HG02973 (cell line): ENCODE data around the gene RNF224.

Experiments used
- ATAC-seq: cut with Tn5 transposase; IDR thresholded peaks from one replicate; pipeline ENCODE4 v1.9.1; 2021; ENCODE audit warnings: moderate library complexity; ENCODE audit not compliant: unreplicated experiment

Gene RNF224

DNA sequence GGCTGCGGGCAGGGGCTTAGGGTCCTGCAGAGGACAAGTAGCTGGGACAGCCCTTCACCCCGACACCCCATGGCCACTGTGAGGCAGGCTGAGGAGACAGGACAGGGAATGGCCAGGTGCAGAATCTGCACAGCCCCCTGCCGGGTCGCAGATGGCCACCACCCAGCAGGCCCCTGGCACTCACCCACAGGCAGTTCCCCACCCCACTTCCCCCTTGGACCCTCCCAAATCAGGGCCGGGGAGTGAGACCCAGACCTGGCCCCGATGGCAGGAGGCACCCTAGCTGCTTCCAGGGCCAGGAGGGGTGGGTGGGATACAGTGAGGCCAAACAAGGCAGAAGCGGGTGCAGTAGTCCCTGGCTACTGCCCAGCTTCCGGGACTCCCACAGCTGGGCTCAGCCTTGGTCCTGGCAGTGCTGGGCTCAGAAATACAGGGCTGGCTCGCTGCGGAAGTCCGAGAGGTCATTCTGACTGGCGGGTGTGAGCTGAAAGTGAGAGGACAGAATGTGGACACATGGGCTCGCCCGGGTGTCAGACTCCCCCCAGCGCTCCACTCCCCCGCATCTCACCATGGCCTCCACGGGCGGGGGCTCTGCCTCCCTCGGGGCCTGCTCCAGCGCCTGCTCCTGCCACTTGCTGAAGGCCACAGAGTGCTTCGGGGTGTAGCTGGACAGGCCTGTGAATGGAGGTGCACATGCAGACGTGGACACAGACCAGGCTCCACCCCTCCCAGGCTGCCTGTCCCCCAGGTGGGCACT is 35.4 kb upstream of the RNF224 start:
- ATAC-seq = no peak

DNA sequence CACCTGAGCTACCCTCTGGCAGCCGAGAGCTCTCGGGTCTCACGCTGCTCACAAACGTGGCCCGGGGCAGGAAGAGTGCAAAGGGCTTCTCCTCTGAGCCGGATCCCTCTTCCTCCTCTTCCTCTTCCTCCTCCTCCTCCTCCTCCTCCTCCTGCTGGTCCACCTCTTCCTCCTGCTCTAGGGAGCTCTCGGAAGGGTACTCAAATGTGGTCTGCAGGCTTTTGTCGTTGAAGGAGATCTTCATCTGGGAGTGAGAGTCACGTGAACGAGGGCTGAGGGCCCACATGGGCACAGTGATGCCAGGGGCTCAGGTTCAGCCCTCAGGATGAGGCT is 34.9 kb upstream of the RNF224 start:
- ATAC-seq = no peak

DNA sequence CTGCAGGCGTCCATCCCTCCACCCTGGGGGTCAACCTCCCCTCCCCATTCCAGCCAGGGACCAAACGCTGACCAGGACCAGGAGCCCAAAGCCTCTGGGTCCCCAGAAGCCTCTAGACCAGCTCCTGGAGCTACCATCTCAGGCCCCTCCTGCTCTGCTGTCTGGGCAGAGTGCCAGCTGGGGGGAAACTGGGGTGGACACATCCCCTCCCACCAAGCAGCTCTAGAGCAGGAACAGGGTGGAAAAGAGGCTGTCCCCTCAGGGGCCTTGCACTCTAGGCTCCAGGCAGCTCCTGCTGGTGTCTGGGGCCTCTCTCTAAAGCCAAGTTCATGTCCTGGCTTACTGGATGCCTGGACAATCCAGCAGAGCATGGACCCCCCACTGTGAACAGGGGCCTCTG is 34.4 kb upstream of the RNF224 start:
- ATAC-seq = no peak

DNA sequence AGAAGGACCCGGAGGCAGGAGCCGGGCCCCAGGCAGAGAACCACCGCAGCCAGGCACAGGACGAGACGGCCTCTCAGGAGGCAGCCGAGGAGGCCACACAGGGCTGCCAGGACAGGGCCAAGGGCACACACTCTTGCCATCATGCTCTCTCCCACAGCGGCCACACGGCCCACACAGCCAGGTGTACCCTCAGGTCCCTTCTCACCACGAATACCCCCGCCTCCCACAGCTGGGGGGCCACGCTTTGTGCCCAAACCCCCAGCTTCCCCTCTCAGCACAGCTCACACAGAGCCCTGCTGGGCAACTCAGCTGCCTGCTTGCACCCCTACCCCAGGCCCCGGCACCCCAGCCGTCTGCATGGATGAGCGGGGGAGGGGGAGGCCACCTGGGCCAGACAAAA is 33.5 kb upstream of the RNF224 start:
- ATAC-seq = no peak

DNA sequence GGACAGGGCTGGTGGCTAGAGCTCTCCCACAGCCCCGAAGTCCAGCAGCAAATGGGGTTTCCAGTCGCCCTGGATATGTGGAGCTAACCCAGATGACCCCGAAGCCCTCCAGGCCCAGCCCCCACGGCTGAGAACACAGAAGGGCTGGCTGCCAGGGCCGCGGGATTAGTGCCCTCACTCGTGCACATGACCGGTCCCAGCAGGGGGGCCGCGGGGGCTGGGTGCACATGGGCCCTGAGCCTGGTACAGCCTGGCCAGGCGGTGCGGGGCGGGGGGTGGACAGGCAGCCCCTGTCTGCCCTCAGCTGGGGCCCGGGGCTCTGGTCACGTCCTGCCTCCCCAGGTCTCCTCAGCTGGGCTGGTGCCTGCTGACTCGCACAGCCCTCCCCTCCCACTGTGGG is 32.9 kb upstream of the RNF224 start:
- no peak for ATAC-seq

DNA sequence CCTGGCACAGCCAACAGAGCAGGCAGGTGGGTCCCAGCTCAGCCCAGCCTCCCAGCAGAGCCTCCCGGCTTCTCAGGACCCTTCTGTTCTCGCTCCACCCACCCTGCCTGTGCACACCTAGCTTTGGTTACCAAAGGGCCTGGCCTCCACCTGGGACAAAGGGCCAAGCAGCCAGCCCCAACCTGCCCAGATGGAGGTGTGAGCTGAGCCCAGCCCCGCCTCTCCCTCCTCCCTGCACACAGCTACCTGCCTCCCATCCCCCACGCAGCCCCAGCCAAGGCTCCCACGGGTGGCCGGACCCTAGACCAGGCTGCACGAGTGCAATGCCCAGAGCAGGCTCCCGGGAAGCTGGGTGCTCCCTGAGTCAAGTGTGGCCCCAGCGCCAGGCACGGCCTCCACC is 32.4 kb upstream of the RNF224 start:
- no peak for ATAC-seq

DNA sequence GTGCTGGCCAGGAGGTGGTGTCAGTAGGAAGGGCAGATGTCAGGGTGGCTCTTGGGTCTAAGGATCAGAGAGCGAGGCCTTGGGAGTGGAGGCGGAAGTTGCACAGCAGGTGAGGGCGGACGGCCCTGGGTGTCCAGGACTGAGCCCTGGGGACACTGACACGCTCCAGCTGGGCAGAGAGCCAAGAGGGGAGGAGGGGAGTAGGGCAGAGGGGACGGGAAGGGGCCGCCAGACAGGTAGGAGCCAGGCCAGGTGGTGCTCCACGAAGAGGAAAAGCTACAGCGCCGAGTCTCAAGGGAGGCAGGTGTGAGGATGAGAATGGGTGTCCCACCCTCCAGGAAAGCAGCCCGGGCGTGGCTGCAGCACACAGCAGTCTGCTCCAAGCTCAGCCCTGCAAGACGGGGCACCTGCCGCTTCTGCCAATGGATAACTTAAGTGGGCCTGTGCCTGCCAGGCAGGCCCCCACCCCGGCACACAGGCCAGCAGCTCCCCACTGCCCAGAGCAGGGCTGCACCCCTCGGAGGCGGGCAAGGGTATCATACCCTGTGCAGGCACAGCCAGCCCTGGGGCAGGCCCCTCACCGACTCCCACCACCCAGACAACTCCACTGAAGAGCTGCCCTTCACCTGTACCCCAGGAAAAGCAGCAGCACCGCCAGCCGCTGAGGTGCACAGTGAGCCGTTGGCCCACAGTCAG is 31.6 kb upstream of the RNF224 start:
- ATAC-seq = no peak

DNA sequence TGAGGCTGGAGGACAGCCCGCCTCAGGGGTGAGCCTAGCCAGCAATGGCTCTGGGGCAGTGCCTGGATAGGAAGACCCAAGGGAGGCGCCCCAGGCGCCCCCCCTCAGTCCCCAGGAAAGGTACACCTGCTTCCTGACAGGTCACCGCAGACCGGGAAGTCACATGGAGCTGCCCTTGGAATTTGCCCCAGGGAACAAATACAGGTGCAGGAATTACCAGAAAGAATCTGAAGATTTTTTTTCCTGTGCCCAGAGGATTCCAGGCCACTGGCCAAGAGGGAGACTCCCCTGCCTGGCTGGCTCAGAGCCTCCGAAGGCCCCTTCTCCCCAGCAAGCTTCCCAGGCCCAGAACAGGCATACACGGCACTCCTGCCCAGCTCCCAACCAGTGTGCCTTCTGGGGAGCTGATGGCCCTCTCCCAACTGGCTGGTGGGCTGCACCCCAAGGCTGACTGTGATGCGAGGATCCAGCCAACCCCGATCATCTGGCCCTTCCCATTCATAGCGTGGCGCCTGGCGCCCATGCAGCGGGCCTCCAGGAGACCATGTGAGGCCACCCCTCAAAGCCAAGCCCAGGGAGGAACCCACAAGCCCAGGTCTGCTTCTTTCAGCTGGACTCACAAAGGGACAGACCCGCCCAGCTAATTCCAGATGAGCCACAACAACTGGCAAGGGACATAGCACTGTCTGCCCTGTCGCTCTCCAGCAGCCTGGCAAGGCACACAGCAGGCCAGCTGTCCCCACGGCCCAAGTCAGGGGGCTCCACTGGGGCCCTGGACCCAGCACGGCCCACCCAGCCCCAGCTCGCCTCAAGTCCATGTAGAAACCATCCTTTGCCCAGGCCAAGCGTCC is 29.0 kb upstream of the RNF224 start:
- ATAC-seq = no peak

DNA sequence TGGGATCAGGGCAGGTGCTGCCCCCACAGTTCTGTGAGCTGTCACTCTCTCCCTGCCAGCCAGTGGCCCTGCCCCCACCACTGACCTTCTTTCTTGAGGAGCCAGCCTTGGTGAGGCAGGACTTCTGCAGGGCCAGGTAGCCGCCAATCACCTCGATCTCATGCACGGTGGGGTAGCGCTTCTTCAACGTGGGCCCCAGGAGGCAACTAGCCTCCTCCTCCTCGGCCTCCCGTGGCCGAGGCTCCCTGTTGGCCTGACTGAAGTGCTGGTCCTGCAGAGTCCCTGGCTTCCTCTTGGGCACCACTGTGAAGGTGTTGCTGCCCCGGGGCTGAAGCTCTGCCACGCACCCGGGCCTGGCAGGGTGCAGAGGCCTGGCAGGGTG is 28.4 kb upstream of the RNF224 start:
- ATAC-seq = no peak

DNA sequence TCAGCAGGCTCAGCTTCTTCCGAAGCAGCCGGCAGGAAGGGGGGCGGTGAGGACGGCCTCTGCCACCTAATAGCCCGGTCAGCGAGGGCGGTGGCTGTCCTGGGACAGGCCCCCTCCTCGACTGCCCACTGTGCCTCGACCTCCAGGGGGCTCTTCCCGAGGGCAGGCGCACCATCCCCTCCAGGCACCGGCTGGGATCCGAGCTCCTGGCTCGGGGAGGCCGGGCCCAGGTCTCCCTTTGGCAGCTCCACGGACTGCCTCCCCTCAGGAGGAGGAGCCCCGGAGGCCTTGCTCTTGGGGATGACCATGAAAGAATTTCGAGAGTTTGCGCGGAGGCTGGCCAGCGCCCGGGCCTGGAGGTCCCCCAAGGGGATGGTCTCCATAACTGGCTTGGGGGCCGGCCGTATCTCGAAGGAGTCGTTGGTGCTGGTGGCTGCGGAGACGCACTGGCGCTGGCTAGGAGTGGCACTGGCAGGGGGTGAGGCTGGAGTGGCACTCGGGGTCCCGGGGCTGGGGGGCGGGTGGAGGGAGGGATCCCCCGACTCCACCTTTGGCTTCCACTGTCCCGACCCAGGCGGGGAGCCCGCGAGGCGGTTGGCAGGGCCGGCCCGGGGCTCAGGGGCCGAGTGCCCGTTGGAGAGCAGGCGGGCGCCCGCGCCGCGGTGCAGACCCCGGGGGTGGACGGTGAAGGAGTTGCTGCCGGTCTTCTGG is 27.7 kb upstream of the RNF224 start:
- no peak for ATAC-seq

DNA sequence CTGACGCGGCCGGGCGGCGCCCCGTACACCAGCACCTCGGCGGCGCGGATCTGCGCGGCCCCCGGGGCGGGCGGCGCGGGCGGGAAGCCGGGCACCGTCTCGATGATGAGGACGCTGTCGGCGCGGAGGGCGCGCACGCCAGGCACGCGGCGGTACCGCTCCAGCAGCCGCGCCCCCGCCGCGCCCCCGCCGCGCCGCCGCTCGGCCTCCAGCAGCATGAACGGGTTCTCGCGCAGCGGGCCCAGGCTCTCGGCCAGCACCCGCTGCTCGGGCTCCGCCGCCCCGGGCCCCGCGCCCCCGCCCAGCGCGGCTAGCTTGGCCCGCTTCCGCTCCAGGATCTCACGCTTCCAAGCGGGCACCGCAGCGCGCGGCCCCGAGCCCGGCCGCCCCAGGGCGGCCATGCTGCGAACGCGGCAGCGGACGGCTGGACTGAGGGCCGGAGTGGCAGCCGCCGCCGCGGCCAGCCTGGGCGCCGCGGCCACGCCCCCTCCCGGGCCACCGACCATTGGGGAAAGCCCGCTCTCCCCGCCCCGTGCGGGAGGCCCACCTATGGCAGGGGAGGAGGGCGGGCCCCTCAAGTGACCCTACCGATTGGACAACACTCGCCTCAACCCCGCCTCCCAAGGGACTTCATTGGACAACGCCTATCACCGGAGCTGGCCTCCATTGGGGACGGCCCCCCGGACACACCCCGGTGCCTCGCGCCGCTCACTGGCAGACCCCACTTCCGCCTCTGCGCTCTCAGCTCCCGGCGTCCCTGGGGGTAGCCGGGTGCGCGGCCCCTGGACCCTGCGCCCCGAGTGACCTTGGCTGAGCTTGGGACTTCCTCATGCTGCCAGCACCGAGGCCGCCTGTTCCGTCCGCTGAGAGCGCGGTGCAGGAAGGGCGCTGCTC is 26.7 kb upstream of the RNF224 start, which contains the start of gene TPRN:
TPRN (minus strand) TSS at position 431 of the 894 bp plus-strand sequence; CDS start at position 401, 30 bp downstream.
- peak; percentile 79 for ATAC-seq

DNA sequence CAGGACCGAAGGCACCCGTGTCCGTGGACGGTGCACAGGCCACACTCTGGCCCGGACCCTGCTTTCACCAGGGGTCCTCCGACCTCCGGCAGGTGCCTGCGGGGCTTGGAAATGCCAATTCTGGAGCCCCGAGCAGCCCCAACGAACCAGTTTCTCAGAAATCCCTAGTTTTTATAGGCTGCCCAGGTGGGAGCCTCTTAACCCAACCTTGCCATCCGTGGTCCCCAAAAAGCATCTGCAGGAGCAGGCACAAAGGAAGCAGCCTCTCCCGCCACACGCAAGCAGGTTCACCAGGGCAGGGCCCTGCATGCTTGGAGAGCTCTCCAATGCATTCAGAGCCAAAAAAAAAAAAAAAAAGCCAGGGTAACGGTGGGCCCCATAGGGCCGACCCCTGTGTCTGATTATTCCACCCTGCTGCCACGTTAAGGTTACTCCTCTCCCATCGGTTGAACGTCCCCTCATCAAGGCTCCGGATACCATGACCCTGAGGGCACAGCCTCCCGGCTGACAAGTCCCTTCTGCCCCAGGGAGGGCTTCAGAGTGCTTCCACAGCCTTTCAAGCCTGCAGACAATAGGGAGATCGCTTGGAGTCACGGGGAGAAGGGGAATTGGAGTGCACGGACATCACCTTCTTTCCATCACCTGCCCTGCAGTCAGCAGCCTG is 26.0 kb upstream of the RNF224 start:
- ATAC-seq = no peak

DNA sequence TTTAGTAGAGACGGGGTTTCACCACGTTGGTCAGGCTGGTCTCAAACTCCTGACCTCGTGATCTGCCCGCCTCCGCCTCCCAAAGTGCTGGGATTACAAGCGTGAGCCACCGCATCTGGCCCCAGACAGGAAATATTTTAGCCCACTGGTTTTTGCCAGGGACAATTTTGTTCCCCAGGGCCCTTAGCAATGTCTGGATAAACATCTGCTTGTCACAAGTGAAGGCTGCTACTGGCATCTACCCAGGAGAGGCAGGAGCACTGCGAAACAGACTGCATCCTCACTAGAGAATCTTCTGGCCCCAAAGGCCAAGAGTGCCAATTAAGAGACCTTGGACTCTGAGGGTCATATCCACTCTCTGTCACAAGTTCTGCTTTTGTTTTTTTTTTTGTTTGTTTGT is 24.3 kb upstream of the RNF224 start:
- ATAC-seq = no peak

DNA sequence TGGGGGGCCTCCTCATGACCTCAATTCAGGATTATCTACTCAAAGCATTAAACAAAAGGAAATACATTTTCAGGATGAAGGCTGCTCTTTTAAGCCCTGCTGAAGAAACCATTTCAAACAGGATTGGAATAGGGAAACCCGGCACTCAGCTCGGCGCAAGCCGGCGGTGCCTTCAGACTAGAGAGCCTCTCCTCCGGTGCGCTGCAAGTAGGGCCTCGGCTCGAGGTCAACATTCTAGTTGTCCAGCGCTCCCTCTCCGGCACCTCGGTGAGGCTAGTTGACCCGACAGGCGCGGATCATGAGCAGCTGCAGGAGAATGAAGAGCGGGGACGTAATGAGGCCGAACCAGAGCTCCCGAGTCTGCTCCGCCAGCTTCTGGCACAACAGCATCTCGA is 22.6 kb upstream of the RNF224 start:
- no peak for ATAC-seq

DNA sequence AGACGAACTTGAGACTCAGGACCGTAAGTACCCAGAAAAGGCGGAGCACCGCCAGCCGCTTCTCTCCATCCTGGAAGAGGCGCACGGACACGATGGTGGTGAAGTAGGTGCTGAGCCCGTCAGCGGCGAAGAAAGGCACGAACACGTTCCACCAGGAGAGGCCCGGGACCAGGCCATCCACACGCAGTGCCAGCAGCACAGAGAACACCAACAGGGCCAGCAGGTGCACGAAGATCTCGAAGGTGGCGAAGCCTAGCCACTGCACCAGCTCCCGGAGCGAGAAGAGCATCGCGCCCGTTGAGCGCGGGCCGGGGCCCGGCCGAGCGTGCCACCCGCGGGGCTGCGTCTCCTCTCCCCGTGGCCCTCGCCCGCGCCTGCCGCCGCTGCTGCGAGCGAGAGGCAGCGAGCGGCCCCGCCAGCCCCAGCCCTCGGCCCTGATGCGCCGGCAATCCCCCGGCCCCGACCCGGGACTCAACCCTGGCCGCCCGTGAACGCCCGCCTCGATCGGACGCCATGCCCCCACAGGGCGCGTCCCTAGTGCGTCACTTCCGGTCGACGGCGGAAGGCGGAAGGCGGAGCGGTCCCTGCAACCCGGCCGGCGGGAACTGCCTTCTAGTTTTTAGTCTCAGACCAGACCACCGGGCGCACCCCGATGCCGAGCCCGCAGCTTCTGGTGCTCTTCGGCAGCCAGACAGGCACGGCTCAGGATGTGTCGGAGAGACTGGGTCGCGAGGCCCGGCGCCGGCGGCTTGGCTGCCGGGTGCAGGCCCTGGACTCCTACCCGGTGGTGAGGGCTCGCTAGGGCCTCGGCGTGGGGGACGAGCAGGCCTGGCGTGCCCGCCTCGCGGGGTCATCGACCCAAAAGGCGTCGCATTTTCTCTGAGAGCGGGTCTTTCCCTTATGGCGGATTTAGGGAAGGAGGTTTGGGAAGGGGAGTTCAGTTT is 21.9 kb upstream of the RNF224 start, which contains the start of the genes NDOR1 and TMEM203:
NDOR1 (plus strand) TSS at position 575 of the 944 bp plus-strand sequence; CDS start at position 653, 78 bp downstream.
TMEM203 (minus strand) TSS at position 523 of the 944 bp plus-strand sequence; CDS start at position 289, 234 bp downstream.
- peak; percentile 39 for ATAC-seq

DNA sequence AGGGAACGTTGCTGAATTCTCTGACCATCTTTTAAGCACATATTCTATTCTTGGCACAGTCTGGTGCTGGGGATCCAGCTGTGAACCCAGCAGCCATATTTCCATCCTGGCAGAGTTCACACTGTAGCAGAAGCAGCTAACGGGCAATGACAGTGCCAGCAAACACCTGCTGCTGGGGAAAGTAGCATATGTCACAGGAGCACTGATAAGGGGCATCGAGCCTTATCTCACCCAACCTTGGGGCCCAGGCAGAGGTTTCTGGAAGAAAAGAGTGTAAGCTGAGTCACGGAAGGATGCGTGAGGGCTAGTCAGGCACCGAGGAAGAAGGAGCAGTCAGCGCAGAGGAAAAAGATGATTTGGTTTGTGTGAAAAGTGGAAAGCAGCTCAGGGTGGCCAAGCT is 20.7 kb upstream of the RNF224 start:
- no peak for ATAC-seq

DNA sequence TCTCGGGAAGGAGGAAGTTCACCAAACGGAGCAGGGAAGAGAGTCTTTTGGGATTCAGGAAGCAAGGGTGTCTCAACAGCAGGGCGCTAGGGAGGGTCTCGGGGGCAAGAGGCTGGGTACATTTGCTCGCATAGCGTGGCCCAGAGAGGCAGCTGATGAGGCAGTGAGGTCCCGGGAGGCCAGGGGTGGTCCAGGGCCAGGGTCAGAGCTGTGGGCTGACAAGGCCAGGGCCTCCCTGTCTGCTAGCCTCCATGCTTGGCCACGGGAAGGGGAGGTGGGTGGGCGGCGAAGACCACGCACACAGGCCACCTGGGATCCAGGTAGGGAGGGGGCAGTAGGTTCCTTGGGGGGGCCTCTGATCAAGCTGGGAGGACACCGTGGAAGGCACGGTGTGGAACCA is 15.8 kb upstream of the RNF224 start:
- ATAC-seq = no peak

DNA sequence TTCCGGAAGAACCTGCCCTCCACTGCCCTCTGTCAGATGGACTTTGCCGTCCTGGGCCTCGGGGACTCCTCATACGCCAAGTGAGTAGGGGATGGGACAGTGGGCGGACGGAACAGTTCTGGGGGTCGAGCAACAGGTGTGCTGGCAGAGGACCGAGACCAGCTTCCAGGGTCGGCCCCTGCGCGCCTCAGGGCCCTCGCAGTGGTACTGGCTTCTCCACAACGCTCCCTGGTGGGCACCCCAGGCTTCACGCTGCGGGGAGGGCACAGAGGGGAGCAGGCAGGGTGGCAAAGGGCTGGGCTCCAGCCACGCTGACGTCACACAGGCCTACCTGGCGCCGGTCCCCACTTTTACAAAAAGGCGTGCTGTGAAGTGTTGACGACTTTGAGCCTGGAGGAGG is 14.8 kb upstream of the RNF224 start:
- ATAC-seq = no peak
